Measurements from ENCODE around the gene EYA2.
"Not testable (repeated sequence)": the region's sequence is repeated elsewhere in the genome, so short reads cannot be mapped to it uniquely, and the experiment has no call there.

Gene EYA2

DNA sequence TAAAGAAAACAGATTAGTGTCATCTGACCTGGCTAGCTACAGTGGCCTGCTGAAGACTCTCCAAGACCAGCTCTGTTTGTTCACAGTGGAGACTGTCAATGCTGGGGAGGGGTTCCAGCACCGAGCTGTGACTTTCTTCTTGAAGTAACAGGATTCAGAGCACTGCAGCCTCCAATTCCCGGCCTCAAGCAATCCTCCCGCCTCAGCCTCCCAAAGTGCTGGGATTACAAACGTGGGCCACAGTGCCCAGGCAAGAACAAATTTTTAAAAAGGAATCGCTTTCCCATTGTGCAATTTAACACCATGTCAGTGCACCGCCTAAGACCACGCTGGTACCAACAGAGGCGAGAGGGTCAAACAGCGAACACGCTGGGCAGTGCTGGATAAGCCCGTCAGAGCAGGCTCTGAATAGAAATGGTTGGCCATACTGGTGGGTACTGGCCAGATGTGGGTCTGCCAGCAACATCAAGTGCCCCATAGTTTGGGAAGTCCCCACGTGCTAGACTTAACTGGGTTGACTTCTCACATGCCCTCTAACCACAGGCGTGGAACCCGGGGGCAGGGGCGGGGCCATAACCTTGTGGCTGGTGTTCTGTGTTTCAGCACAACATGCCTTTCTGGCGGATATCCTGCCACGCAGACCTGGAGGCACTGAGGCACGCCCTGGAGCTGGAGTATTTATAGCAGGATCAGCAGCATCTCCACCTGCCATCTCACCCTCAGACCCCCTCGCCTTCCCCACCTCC lies 293.0 kb downstream of the EYA2 start:
- DNase-seq: no peak

DNA sequence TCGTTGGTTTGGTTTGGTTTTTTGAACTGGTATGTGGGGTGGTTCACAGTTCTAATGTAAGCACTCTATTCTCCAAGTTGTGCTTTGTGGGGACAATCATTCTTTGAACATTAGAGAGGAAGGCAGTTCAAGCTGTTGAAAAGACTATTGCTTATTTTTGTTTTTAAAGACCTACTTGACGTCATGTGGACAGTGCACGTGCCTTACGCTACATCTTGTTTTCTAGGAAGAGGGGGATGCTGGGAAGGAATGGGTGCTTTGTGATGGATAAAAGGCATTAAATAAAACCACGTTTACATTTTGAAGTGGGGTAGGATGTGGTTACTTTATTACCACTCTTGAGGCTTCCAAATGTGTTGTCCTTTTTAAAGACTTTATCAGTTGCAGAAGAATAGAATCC lies 293.9 kb downstream of the EYA2 start:
- DNase-seq: no peak

DNA sequence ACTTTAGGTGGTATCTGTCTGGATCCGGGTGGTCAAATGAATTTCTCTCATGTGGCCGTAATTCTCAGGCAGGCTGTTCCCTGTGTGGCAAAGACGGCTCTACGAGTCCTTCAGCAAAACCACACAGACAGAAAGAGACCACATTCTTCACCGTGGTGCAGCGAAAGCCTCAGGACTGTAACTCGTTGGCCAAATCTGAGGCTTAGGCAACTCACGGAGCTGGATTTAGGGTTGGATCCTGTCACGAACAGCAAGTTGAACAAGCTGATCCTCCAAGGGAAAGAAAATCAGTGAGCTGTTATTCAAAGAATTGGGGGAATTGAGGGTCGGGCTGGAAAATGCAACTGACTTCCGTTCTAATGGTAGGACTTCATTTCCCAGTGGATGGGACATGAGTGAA lies 294.4 kb downstream of the EYA2 start:
- DNase-seq: no peak

DNA sequence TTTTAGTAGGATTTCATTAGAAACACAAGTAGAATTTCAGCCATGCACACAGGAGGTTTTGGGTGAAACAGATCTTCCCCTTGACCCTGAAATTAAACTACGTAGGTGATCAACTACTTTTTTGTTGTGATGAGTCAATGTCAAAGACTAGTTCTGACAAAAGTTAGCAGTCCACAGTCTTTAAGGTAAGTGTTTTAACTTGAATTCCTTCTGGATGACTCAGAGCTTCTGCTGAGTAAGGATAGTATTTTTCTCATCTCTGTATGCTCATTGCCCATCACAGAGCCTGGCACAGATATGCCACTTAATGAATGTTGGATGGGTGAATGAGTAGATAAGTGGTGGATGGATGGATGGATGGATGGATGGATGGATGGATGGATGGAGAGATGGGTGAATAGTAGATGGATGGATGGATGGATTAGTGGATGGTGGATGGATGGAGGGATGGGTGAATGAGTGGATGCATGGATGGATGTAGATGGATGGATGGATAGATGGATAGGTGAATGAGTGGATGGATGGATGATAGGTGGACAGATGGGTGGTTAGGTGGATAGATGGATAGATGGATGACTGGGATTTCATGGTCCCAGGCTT lies 296.5 kb downstream of the EYA2 start:
- DNase-seq: no peak

DNA sequence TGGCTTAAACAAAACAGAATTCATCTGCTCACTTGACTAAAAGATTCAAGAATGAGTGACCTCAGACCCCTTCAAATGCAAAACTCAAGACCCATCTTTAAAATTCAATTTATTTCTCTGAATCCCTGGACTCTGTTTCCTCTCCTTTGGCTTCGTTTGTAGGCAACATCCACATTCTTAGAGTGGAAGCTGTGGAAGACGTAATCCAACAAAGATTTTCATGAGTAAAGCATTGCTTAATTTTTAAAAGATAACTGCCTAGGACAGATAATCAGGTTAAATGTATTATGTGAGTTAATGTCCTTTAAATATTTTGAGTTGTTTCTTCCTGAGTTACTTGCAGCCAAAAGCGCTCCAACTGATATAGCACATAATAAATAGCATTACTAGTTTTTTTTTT lies 297.3 kb downstream of the EYA2 start:
- DNase-seq: no peak

DNA sequence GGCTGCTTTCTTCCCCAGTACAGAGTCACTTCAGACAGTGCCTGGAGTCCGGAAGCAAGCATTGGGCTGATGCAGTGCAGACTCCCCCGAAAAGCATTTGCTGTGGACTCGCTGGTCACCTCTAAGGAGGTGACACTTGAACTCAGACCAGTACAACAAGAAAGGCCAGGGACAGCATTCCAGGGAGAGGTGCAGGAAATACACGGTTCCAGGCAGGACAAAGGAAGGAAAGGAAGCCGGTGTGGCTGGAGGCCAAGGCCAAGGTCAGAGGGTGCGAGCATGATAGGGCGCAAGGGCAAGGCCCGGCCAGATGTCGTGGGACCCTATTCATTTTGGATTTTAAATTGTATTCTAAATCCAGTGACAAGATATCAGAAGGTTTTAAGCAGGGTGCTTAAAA lies 300.9 kb downstream of the EYA2 start:
- no peak for DNase-seq

DNA sequence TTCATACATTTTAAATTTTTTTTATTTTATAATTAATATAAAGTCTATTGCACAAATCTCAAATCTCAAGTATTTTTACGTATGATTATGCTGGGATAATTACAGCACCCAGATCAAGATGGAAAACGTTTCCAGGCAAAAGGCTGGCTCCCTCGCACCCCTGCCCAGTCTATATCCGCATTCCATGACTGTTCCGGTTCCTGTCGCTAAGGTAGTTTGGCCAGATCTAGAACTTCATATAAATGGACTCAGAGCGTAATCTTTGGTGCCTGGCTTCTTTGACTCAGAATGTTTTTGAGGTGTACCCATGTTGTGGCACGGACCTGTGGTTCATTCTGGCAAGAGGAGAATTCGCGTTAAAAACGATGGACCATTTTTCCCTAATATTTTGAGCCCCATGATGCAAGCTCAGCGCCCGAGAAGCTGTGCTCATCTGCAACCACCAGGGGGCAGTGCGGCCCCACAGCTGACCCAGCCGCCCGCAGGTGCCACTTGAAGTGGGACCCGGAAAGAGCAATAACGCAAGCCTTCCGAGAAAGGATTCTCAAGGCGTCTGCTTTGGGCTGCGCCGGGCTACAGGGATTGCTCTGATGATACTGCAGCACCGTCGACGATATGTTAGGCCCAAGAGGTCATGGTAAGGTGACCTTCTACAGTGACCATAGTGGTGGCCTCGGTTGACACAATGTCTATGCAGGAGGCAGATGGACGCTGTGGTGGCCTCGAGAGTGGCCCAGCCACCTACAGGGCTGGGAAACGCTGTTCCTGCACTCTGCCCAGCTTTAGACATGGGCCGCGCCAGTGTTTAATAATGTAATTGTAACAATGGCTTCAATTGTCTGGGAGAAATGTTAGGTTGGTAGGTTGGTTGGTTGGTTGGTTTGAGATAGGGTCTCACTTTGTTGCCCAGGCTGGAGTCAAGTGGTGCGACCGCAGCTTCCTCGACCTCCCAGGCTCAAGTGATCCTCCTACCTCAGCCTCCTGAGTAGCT lies 301.7 kb downstream of the EYA2 start:
- peak; percentile 81 for DNase-seq

DNA sequence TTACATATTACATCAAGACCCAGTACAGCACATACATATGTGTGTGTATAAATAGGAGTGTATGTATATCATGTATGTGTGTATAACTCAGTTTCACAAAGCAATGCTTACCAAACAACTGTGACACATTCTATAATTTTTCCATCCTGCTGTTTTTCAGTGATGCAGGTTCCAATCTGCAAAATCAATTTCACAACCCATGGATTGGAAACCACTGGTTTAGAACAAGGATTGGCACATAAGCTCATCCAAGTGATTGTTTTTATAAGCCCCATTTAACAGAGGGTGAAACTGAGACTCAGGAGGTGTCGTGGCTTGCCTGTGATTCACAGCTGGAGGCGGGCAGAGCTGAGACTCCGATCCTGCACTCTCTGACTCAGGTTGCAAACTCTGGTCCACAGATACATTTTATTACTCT lies 303.6 kb downstream of the EYA2 start:
- no peak for DNase-seq

DNA sequence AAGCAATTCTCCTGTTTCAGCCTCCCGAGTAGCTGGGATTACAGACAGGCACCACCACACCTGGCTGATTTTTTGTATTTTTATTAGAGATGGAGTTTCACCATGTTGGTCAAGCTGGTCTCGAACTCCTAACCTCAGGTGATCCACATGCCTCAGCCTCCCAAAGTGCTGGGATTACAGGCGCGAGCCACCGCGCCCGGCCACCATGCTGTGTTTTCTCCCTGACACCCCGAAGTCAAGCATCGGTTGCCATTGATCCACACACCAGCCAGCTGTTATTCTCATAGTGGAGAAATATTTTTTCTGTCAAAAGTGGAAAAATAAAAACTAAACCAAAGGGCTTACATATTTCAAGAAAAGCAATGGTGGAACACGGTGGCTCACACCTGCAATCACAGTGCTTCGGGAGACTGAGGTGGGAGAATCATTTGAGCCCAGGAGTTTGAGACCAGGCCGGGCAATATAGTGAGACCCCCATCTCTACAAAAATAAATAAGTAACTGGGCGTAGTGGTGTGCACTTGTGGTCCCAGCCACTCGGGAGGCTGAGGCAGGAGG lies 304.4 kb downstream of the EYA2 start:
- DNase-seq: no peak

DNA sequence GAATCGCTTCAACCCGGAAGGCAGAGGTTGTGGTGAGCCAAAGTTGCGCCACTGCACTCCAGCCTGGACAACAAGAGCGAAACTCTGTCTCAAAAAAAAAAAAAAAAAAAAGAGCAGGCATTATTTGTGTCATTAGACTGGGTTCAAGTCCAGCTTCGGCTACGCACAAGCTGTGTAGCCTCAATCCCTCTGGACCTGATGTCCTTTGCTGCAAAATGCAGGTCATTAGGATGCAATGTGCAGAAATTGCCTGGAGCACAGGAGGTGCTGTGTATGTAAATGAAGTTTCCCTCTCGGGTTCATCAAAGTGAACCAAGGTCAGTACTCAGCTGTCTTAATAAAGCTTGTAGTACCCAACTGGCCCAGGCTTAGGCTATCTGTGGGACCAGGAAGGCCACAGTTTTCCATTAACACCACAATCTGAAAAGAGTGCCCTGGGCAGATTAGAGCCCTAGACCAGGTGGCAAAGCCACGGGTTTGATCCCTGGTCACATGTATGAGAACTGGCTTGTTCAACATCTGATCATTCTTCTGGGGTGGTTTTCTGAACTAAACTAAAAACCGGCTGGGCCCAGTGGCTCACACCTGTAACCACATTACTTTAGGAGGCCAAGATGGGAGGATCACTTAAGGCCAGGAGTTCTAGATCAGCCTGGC lies 306.6 kb downstream of the EYA2 start:
- DNase-seq: no peak

DNA sequence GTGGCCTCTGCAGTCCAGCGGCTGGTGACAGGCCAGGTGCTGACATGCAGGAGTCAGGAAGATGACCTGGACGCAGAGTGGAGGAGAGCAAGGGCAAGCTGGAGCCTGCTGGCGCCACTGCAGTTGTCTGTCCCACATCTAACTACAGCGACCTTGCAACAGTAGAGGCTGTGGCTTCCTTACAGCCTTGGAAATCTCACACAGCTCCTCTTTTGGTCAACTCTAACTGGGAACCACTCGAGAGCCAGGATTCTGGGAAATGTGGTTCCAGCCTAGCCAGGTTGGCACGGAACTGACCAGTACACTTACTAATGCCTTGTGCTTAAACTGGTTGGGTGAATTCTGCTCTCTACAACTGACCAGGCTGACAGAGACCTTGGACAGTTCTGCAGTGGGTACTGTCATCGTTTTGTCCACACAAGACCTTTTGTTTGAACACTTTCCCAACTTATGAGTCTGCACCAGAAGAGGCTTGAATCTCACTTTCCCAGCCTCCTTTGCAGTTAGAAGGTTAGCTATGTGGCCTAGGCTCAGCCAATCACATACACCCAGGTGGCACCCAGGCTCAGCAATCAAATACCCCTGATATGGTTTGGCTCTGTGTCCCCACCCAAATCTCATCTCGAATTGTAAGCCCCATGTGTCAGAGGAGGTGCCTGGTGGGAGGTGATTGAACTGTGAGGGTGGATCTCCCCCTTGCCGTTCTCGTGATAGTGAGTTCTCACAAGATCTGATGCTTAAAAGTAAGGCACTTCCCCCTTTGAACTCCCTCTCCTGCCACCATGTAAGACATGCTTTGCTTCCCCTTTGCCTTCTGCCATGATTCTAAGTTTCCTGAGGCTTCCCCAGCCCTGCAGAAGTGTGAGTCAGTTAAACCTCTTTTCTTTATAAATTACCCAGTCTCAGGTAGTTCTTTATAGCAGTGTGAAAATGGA lies 308.4 kb downstream of the EYA2 start:
- DNase-seq: no peak

DNA sequence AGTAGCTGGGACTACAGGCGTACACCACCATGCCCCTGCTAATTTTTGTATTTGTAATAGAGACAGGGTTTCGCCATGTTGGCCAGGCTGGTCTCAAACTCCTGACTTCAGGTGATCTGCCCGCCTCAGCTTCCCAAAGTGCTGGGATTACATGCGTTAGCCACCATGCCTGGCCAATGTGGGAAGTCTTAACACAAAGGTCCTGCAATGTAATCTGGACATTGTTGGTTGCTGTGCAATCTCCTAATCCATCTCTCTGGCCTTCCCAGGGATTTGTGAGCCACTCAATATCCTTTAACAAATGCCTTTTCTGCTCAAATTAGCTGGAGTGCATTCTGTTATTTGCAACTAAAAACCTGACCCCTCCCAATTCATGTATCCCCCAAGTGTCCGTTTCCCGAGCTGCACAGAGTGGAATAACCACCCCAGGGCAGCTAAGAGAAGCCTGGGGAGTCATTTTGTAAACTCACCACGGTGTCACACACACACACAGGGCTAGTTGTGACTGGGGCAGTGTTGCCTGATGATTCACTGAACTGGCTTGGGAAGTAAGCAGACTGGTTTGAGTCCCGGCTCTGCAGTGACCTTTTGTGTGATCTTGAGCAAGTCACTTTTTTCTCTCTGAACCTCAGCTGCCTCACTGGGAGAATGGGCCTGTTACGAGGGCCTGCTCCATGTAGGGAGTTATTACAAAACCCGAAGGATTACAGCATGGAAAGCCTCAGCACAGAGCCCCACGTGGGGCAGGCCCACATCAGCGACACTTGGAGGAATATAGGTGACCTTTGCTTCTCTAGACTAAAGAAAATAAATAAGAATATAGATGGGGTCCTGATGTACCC lies 309.6 kb downstream of the EYA2 start:
- DNase-seq: no peak

DNA sequence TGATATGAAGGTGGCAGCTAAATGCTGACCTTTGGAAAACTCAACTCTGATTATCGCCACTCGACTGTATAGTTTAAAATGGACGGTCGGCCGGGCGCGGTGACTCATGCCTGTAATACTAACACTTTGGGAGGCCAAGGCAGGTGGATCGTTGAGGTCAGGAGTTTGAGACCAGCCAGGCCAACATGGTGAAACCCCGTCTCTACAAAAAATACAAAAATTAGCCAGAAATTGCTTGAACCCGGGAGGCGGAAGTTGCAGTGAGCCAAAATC lies 310.1 kb downstream of the EYA2 start:
- not testable (repeated sequence) for DNase-seq

DNA sequence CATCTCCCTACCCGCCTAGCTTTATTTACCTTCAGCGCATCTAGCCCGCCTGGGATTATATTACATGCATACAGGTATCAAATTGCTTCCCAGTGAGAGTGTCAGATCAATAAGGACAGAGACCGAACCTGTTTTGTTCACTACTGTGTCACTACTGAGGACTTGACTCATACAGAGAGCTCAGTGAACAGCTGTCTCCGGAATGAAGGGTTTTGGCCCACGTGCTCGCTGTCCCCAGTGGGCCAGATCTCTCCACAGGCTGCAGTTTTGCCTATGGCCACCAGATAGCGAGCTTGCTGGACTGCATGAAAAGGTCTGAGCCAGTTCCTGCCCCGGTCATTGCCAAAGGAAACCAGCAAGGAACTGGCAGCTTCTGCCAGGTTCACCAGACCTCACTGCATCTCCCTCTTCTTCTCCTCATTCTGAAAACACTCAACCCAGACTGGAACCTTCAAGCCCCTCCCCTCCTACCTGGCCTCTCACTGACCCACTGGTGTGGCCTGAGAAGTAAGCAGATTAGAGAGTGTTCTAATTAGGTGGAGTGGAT lies 311.0 kb downstream of the EYA2 start:
- DNase-seq: peak; percentile 85

DNA sequence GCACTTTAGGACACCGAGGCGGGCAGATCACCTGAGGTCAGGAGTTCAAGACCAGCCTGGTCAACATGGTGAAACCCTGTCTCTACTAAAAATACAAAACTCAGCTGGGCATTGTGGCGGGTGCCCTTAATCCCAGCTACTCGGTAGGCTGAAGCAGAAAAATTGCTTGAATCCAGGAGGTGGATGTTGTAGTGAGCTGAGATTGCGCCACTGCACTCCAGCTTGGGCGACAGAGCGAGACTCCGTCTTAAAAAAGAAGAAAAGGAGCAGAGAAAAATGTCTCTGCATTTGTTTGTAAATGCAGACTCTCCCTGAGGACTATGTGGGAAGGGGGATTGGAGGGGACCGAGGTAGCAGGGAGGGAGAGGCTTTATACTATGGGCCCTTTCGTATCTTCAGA lies 311.9 kb downstream of the EYA2 start:
- not testable (repeated sequence) for DNase-seq

DNA sequence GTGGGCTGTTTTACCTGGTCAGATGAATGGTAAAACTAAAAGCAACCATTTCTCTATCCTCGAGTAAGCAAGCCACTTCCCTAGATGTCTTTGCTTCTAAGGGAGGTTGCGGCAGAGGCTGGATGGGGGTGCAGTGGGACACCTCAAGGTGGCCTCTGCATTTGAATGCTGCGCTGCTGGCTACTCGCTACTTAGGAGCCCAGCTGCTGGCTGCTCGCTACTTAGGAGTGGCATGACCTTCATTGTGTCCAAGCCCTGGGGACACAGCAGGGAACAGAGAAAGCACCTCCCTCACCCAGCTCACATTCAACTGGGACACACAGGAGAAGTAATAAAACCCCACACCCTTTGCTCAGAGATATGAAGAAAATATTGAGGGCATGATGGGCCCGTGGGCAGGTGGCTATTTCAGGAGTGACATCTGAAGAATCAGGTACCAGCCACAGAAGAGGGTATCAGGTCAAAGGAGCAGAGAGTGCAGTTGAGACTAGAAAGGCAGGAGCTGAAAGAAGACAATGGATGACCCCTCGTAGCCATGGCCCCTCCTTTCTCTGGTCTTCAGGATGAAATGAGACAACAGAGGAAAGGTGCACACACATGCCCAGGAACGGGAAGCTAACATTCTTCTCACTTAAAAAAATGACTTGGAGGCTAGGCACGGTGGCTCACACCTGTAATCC lies 312.5 kb downstream of the EYA2 start:
- peak; percentile 30 for DNase-seq

DNA sequence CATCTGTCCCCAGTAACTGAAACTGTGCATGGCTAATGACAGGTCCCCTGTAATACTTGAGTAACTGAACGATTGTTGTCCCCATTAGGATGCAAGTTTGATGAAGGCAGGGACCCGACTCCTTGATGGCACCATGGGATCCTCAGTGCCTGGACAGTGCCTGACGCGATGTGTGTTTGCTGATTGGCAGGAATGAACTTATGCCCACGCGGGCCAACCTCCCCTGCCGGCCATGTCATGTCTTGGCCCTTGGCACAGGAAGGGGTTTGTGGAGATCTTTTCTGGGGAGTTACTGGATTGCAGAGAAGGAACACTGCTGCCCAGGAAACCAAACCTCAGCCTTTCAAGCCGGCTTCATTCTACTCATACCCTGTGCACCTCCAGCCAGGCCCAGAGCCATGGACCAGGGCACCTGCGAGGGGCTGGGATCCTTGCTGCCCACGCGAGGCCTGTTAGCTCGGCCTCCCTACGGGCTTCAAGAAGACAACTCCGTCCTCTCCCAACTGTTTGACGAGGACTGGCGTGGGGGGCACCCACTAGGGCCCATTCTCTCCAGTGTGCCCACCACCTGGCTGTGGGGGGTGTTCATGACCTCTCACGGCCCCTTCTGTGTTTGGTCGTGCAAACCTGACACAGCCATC lies 314.0 kb downstream of the EYA2 start:
- no peak for DNase-seq

DNA sequence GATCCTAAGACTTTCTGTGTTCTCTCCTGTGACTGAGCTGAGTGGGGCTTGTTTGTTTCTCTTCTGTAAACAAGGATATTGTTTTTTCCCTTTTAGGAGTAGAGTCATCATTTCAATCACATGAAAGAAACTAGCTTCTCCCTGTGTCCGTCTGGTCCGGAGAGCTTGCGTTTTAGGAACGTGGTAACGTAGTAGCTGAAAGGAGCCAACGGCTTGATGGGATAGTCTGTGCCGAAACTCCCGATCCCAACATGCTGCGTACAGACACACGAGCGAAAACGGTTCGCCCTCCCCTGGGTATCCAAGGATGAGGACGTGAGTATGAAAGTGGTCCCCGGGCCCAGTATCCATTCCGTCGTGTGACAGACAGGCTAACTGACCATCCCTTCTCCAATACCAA lies 315.3 kb downstream of the EYA2 start:
- no peak for DNase-seq

DNA sequence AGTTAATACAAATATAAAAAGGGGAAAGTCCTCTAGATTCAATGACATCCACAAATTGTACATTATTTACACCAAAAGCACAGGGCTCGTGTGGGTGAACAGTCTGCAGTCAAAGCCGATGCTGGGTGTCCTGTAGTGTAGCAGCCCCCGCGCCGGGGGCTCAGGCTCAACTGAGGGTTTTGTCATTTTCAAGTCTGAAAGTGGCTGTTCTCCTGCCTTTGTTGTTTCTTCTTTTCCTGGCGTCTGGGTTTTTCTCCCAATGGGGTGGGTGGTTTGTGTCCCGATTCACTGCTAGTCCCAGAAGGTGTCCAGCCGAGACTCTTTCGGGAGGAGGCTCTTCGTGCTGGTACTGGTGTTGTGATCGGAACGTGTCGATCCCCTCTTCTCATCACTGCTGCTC lies 315.8 kb downstream of the EYA2 start:
- DNase-seq: no peak

Data from eye (tissue), 1 donor.